SK-N-SH (cell line): ENCODE measurements around the gene NRARP. TPM values are rescaled to one million over a fixed set of nuclear protein-coding genes. Genes with fewer than 3 reads are reported as not detected.

Experiments
- CTCF ChIA-PET: fragments of 300-600, 350-600 bp; formaldehyde crosslinking; extraction: SDS; loops from one replicate; lab custom pipeline; 2021; lab: Yijun Ruan, JAX
- POLR2A ChIA-PET: fragments of 350-600 bp; sonication (Branson Sonifier 250); formaldehyde crosslinking; extraction: SDS; loops from one replicate; lab custom pipeline; 2020; ENCODE audit warnings: antibody characterized with exemption, inconsistent platforms; lab: Yijun Ruan, JAX
- DNase-seq: peaks from one replicate; pipeline ENCODE4 v3.0.0; 2012
- H2AFZ ChIP-seq: fragments of 200-600 bp; sonication (generic); 2 replicates; pipeline ENCODE4 v1.8.1; 2016; ENCODE audit warnings: antibody characterized with exemption, mild to moderate bottlenecking, low read depth
- H3F3A ChIP-seq: fragments of 200-600 bp; sonication (generic); replicated peaks from 2 replicates; pipeline ENCODE3; 2016; ENCODE audit warnings: antibody characterized with exemption, mild to moderate bottlenecking; ENCODE audit not compliant: insufficient read depth
- H3K27ac ChIP-seq, 2 experiments: fragments of 200-500 bp in 1 of 2; fragments of 200-600 bp in 1 of 2; sonication (Bioruptor generic) in 1 of 2; sonication (generic), shearing (Covaris generic) in 1 of 2; 2 replicates each; pipeline versions ENCODE4 v1.5.1 to v1.6.1; 2014 to 2016; ENCODE audit warnings: low read depth in 2 of 2, inconsistent platforms in 1 of 2, low read length in 1 of 2, mild to moderate bottlenecking in 1 of 2, mixed read lengths in 1 of 2
- H3K27me3 ChIP-seq: fragments of 200-600 bp; sonication (generic), shearing (Covaris generic); 2 replicates; pipeline ENCODE4 v1.6.1; 2016; ENCODE audit warnings: mixed run types; ENCODE audit not compliant: insufficient read depth
- H3K36me3 ChIP-seq, 2 experiments: fragments of 200-500 bp in 1 of 2; fragments of 200-600 bp in 1 of 2; sonication (Bioruptor generic) in 1 of 2; sonication (generic) in 1 of 2; replicated peaks in 1 of 2; 2 replicates each; pipeline versions ENCODE3 to v1.5.1; 2014 to 2016; ENCODE audit warnings: low read length in 1 of 2, mild to moderate bottlenecking in 1 of 2; ENCODE audit not compliant: insufficient read depth in 2 of 2, control insufficient read depth in 1 of 2
- H3K4me1 ChIP-seq, 2 experiments: fragments of 200-500 bp in 1 of 2; fragments of 200-600 bp in 1 of 2; sonication (Bioruptor generic) in 1 of 2; sonication (generic), shearing (Covaris generic) in 1 of 2; 2 replicates each; pipeline versions ENCODE4 v1.5.1 to v1.6.1; 2014 to 2016; ENCODE audit warnings: low read depth in 1 of 2, low read length in 1 of 2, mixed run types in 1 of 2; ENCODE audit not compliant: insufficient read depth in 2 of 2, control insufficient read depth in 1 of 2
- H3K4me2 ChIP-seq: fragments of 200-600 bp; sonication (generic), shearing (Covaris generic); 2 replicates; pipeline ENCODE4 v1.6.1; 2017; ENCODE audit warnings: mixed run types
- H3K4me3 ChIP-seq, 2 experiments: fragments of 200-500 bp in 1 of 2; fragments of 200-600 bp in 1 of 2; sonication (Bioruptor generic) in 1 of 2; sonication (generic), shearing (Covaris generic) in 1 of 2; 2 replicates each; pipeline versions ENCODE4 v1.5.1 to v1.8.1; 2014 to 2016; ENCODE audit warnings: low read depth in 2 of 2, inconsistent platforms in 1 of 2, low read length in 1 of 2, mild to moderate bottlenecking in 1 of 2, mixed read lengths in 1 of 2, moderate library complexity in 1 of 2
- H3K79me2 ChIP-seq: fragments of 200-600 bp; sonication (generic); 2 replicates; pipeline ENCODE4 v1.8.1; 2017; ENCODE audit warnings: mild to moderate bottlenecking; ENCODE audit not compliant: insufficient read depth
- H3K9ac ChIP-seq: fragments of 200-600 bp; sonication (generic); 2 replicates; pipeline ENCODE4 v1.6.1; 2017; ENCODE audit warnings: mixed run types
- H3K9me2 ChIP-seq: fragments of 200-600 bp; sonication (generic); 2 replicates; pipeline ENCODE4 v1.6.1; 2017; ENCODE audit warnings: mixed run types
- H3K9me3 ChIP-seq: fragments of 200-600 bp; sonication (generic); 2 replicates; pipeline ENCODE4 v1.6.1; 2017; ENCODE audit warnings: mixed run types, mild to moderate bottlenecking, moderate library complexity
- H4K20me1 ChIP-seq: fragments of 200-600 bp; sonication (generic); 2 replicates; pipeline ENCODE4 v1.6.1; 2017; ENCODE audit warnings: mild to moderate bottlenecking, mixed run types; ENCODE audit not compliant: insufficient read depth
- CHD2 ChIP-seq: fragments of 150-350 bp; IDR thresholded peaks from 2 replicates; pipeline ENCODE4 v1.6.1; 2018; ENCODE audit warnings: low read length; ENCODE audit not compliant: partially characterized antibody
- ELF1 ChIP-seq: IDR thresholded peaks from 2 replicates; pipeline ENCODE4 v1.4.0; 2012
- EP300 ChIP-seq, 2 experiments: IDR thresholded peaks; 2 replicates each; pipeline versions ENCODE4 v1.4.0 to v1.6.1; 2012; ENCODE audit warnings: borderline replicate concordance in 1 of 2, low read depth in 1 of 2, low read length in 1 of 2
- EZH2phosphoT487 ChIP-seq: fragments of 200-600 bp; sonication (generic); IDR thresholded peaks from 2 replicates; pipeline ENCODE4 v1.6.1; 2017; ENCODE audit warnings: low read depth, mixed run types, mild to moderate bottlenecking, antibody characterized with exemption, moderate library complexity, borderline replicate concordance
- FOXJ3 ChIP-seq: sonication (generic); formaldehyde crosslinking; IDR thresholded peaks from 2 replicates; pipeline ENCODE4 v1.5.1; 2020; ENCODE audit warnings: mild to moderate bottlenecking, missing genetic modification reagents
- GATA2 ChIP-seq: sonication (generic); formaldehyde crosslinking; IDR thresholded peaks from 2 replicates; pipeline ENCODE4 v1.5.0; 2020; ENCODE audit warnings: mild to moderate bottlenecking, missing genetic modification reagents
- JUND ChIP-seq: IDR thresholded peaks from 2 replicates; pipeline ENCODE4 v1.4.0; 2012
- MEF2A ChIP-seq: IDR thresholded peaks from 2 replicates; pipeline ENCODE4 v1.4.0; 2012; ENCODE audit warnings: low read depth, borderline replicate concordance
- MXI1 ChIP-seq: IDR thresholded peaks from 2 replicates; pipeline ENCODE4 v1.6.1; 2012; ENCODE audit warnings: mild to moderate bottlenecking, low read depth, low read length, improper control_type of control experiment
- NFIC ChIP-seq: IDR thresholded peaks from 2 replicates; pipeline ENCODE4 v1.4.0; 2012; ENCODE audit warnings: borderline replicate concordance
- NRF1 ChIP-seq: IDR thresholded peaks from 2 replicates; pipeline ENCODE4 v1.6.1; 2012; ENCODE audit warnings: low read depth, mild to moderate bottlenecking, low read length
- POLR2AphosphoS5 ChIP-seq: IDR thresholded peaks from 2 replicates; pipeline ENCODE4 v1.6.1; 2012; ENCODE audit warnings: low read depth, low read length
- RAD21 ChIP-seq: IDR thresholded peaks from 2 replicates; pipeline ENCODE4 v1.6.1; 2012; ENCODE audit warnings: mild to moderate bottlenecking, low read length
- RCOR1 ChIP-seq: fragments of 150-350 bp; IDR thresholded peaks from 2 replicates; pipeline ENCODE4 v1.6.1; 2017; ENCODE audit warnings: antibody characterized with exemption, low read length
- RFX5 ChIP-seq: IDR thresholded peaks from 2 replicates; pipeline ENCODE4 v1.6.1; 2012; ENCODE audit warnings: mild to moderate bottlenecking, improper control_type of control experiment, low read length
- RXRA ChIP-seq: IDR thresholded peaks from 2 replicates; pipeline ENCODE4 v1.4.0; 2012; ENCODE audit warnings: low read depth, mild to moderate bottlenecking, borderline replicate concordance
- SIN3A ChIP-seq: IDR thresholded peaks from 2 replicates; pipeline ENCODE4 v1.6.1; 2012; ENCODE audit warnings: low read depth, mild to moderate bottlenecking, low read length, moderate library complexity, borderline replicate concordance
- SMC3 ChIP-seq: IDR thresholded peaks from 2 replicates; pipeline ENCODE4 v1.6.1; 2012; ENCODE audit warnings: low read depth, low read length, improper control_type of control experiment
- TAF1 ChIP-seq: IDR thresholded peaks from 2 replicates; pipeline ENCODE4 v1.6.1; 2012; ENCODE audit warnings: low read depth, mild to moderate bottlenecking, low read length, moderate library complexity, borderline replicate concordance
- TCF12 ChIP-seq: IDR thresholded peaks from 2 replicates; pipeline ENCODE4 v1.4.0; 2012
- TEAD4 ChIP-seq: IDR thresholded peaks from 2 replicates; pipeline ENCODE4 v1.4.0; 2012; ENCODE audit warnings: mild to moderate bottlenecking, borderline replicate concordance; ENCODE audit not compliant: insufficient read depth
- WGBS: methylation state at CpG from one replicate; pipeline ENCODE4 v1.1.6; 2017; ENCODE audit warnings: low lambda C conversion rate; 5-methylcytosine and 5-hydroxymethylcytosine counted together
- polyA plus RNA-seq, 3 experiments: library from polyadenylated mRNA; depleted of rRNA; stranded (reverse); fragments of >200 nt; gene quantifications; 2 replicates each; pipeline ENCODE4 v1.2.3, GENCODE V29; 2012
- TF ChIP-seq, protein P1 (sequence below): fragments of 150-350 bp; IDR thresholded peaks from 2 replicates; pipeline ENCODE4 v1.6.1; 2017; ENCODE audit warnings: antibody characterized with exemption, low read length, low read depth, borderline replicate concordance
- TF ChIP-seq, protein P2 (sequence below): fragments of 150-350 bp; IDR thresholded peaks from 2 replicates; pipeline ENCODE4 v1.6.1; 2016; ENCODE audit warnings: mild to moderate bottlenecking, low read depth, low read length
- TF ChIP-seq, protein P3 (sequence below): IDR thresholded peaks from 2 replicates; pipeline ENCODE4 v1.4.0; 2012; ENCODE audit warnings: low read depth, borderline replicate concordance
- TF ChIP-seq, protein P4 (sequence below): fragments of 200-600 bp; sonication (generic); IDR thresholded peaks from 2 replicates; pipeline ENCODE4 v1.6.1; 2017; ENCODE audit warnings: antibody characterized with exemption, mild to moderate bottlenecking, moderate library complexity
- TF ChIP-seq, protein P5 (sequence below): IDR thresholded peaks from 2 replicates; pipeline ENCODE4 v1.4.0; 2012; ENCODE audit warnings: low read depth, borderline replicate concordance

Gene NRARP
- polyA plus RNA-seq, 1 of the 3 experiments (the other 2 are of a cell fraction) = 3.9 TPM

DNA sequence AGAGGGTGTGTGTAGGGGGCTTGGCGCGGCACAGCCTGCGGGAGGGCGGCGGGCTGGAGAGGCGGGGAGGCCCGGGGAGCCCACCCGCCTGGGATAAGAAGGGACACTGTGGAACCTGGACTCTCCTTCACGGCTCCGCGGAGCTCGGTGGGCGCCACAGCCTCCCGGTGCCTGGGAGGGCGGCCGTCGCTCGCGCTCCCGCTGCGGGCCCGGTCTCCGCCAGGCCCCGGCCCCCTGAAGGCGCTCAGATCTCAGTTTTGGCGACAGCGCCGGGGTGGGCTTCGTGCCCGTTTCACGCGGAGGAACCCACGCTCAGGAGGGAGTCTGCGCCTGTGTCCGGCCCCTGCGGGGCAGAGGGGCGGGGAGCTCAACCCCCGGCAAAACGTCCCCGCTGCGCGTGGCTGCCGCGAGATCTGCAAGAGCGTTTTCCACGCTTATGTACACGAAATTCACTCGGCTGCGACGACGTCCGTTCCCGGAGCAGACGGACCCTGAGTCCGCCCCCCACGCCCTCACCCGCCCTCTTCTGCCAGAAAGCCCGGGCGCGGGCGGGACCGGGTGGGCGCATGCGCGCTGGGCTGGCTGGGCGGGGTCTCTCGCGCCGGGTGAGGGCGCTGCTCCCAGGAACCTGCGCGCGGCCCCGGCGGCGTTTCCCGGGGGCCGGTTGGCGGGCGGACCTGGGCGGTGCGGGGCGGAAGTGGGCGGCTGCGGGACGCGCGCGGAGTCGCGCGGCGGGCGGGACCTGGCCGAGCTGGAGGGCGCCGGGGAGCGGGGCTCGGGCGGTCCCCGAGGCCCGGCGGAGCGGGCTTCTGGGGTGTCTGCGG, 47.2 kb downstream of the NRARP start, which contains the start of gene NELFB:
Gene NELFB (plus strand): TSS at position 704 of the 824 bp plus-strand sequence.
- peaks cover 0 to 26% of the 10 kb centered on the region in 2 experiments; a peak in 1 of 4 replicates for H3K4me1 ChIP-seq
- DNase-seq = peak; percentile 100
- ChIA-PET POLR2A (interaction anchor here (0.7 to 6.6 kb wide), 8 partner anchors 9 to 210 kb away, joined by 3 to 83 read pairs (median 3); partner anchors contain the start of genes EXD3, NOXA1 and TUBB4B), CTCF (interaction anchor here (0.7 to 4.6 kb wide), 8 partner anchors 11 to 191 kb away, joined by 3 to 33 read pairs (median 4); partner anchors contain the start of genes RNF208, RNF224 and TUBB4B)
- 5% methylated on average over 8 of the region's 105 CpGs for WGBS
- H3K9me2 ChIP-seq = no peaks in the 10 kb centered on the region
- H3K79me2 ChIP-seq = peaks cover 41% of the 10 kb centered on the region
- no peaks in the 10 kb centered on the region for H3F3A ChIP-seq
- peak within 1 kb of the TSS; percentile 100 for H3K4me2 ChIP-seq
- H3K4me3 ChIP-seq = peak within 1 kb of the TSS; percentile 94 to 96
- no peaks in the 10 kb centered on the region for H3K9me3 ChIP-seq
- H3K27me3 ChIP-seq = no peaks in the 10 kb centered on the region
- peak within 1 kb of the TSS; percentile 96 for H2AFZ ChIP-seq
- peak within 1 kb of the TSS; percentile 88 for H3K9ac ChIP-seq
- H3K36me3 ChIP-seq = peaks cover 10 to 15% of the 10 kb centered on the region in 2 experiments
- H4K20me1 ChIP-seq = peaks cover 12% of the 10 kb centered on the region; the same call in 1 of the 2 replicates
- H3K27ac ChIP-seq = peak within 1 kb of the TSS; percentile 38 to 88; a peak in 3 of 4 replicates
- TF ChIP-seq SIN3A (no peak; the same call in 1 of the 2 replicates), FOXJ3 (no peak), RFX5 (no peak), TCF12 (no peak), GATA2 (no peak), EP300 (IDR thresholded peaks at IDR 0.05; ENCODE audit: borderline replicate concordance in 1 of 2, low read depth in 1 of 2, low read length in 1 of 2) (no peak), EZH2phosphoT487 (no peak), MEF2A (no peak), POLR2AphosphoS5 (peak; percentile 85; the same call in 1 of the 2 replicates), JUND (no peak), NFIC (no peak), TAF1 (peak; percentile 47; the same call in 1 of the 2 replicates), CHD2 (no peak), SMC3 (no peak), RAD21 (no peak), MXI1 (peak; percentile 62), ELF1 (peak; percentile 54; the same call in 1 of the 2 replicates), TEAD4 (no peak), NRF1 (peak; percentile 71), RXRA (no peak), RCOR1 (no peak)
- TF ChIP-seq, protein P1, sequence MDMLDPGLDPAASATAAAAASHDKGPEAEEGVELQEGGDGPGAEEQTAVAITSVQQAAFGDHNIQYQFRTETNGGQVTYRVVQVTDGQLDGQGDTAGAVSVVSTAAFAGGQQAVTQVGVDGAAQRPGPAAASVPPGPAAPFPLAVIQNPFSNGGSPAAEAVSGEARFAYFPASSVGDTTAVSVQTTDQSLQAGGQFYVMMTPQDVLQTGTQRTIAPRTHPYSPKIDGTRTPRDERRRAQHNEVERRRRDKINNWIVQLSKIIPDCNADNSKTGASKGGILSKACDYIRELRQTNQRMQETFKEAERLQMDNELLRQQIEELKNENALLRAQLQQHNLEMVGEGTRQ = no peak
- TF ChIP-seq, protein P2, sequence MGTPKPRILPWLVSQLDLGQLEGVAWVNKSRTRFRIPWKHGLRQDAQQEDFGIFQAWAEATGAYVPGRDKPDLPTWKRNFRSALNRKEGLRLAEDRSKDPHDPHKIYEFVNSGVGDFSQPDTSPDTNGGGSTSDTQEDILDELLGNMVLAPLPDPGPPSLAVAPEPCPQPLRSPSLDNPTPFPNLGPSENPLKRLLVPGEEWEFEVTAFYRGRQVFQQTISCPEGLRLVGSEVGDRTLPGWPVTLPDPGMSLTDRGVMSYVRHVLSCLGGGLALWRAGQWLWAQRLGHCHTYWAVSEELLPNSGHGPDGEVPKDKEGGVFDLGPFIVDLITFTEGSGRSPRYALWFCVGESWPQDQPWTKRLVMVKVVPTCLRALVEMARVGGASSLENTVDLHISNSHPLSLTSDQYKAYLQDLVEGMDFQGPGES = no peak
- TF ChIP-seq, protein P3, sequence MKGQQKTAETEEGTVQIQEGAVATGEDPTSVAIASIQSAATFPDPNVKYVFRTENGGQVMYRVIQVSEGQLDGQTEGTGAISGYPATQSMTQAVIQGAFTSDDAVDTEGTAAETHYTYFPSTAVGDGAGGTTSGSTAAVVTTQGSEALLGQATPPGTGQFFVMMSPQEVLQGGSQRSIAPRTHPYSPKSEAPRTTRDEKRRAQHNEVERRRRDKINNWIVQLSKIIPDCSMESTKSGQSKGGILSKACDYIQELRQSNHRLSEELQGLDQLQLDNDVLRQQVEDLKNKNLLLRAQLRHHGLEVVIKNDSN = no peak
- TF ChIP-seq, protein P4, sequence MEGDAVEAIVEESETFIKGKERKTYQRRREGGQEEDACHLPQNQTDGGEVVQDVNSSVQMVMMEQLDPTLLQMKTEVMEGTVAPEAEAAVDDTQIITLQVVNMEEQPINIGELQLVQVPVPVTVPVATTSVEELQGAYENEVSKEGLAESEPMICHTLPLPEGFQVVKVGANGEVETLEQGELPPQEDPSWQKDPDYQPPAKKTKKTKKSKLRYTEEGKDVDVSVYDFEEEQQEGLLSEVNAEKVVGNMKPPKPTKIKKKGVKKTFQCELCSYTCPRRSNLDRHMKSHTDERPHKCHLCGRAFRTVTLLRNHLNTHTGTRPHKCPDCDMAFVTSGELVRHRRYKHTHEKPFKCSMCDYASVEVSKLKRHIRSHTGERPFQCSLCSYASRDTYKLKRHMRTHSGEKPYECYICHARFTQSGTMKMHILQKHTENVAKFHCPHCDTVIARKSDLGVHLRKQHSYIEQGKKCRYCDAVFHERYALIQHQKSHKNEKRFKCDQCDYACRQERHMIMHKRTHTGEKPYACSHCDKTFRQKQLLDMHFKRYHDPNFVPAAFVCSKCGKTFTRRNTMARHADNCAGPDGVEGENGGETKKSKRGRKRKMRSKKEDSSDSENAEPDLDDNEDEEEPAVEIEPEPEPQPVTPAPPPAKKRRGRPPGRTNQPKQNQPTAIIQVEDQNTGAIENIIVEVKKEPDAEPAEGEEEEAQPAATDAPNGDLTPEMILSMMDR = no peak
- TF ChIP-seq, protein P5, sequence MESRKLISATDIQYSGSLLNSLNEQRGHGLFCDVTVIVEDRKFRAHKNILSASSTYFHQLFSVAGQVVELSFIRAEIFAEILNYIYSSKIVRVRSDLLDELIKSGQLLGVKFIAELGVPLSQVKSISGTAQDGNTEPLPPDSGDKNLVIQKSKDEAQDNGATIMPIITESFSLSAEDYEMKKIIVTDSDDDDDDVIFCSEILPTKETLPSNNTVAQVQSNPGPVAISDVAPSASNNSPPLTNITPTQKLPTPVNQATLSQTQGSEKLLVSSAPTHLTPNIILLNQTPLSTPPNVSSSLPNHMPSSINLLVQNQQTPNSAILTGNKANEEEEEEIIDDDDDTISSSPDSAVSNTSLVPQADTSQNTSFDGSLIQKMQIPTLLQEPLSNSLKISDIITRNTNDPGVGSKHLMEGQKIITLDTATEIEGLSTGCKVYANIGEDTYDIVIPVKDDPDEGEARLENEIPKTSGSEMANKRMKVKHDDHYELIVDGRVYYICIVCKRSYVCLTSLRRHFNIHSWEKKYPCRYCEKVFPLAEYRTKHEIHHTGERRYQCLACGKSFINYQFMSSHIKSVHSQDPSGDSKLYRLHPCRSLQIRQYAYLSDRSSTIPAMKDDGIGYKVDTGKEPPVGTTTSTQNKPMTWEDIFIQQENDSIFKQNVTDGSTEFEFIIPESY = no peak
